DND-41 (cell line): Measurements from ENCODE around the gene NRN1.

Source experiments
- CTCF ChIP-seq: IDR thresholded peaks from 2 replicates; pipeline ENCODE4 v1.5.1; 2012; ENCODE audit warnings: borderline replicate concordance, low read length, moderate library complexity, mild to moderate bottlenecking; ENCODE audit not compliant: poor library complexity, severe bottlenecking; ENCODE audit errors: extremely low read depth
- EZH2 ChIP-seq: IDR thresholded peaks from 3 replicates; pipeline ENCODE4 v1.6.1; 2012; ENCODE audit warnings: borderline replicate concordance, low read depth, mild to moderate bottlenecking, moderate library complexity, low read length, inconsistent platforms; ENCODE audit not compliant: severe bottlenecking

DNA sequence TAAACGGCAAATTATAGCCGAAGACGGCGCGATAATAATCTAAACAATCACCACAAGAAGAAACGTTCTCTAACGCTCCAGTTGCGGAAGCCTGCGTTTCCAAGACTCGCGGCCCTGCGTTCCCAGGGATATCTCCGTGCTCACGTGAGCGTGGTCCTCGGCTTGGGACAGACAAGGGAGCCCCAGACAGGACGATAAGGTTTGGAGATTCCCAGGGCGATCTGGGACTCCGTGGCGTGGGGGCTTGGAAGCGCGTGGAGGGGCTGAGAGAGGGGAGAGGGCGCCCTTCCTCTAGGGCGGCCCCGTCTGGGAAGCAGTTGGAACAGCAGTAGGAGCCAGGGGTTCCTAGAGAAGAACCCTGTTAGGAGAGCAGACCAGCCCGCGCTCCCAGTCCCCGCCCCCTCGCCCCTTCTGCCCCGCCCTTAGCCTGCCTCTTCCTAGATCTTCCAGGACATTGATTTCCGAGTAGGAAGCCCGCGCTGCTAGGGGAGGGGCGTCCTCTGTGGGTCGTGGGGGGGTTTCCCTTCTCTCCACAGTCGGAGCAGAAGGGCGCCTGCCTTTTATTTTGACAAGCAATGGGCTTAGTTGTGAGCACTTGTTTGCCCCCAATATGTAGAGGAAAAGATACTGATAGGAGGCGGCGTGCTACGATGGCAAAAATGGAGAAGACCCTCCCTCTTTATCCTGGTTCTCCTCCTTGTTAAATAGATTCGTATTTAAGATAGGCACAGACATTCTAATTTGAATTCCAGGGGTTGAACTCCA lies 10.6 kb downstream of the NRN1 start:
- TF ChIP-seq CTCF (no peak), EZH2 (no peak)
